Activated CD8-positive, alpha-beta memory T cell treated with anti-CD3 and anti-CD28 coated beads for 48 hours (primary cell): ENCODE results near the gene FRG2B.
"Not testable (repeated sequence)": the region's sequence is repeated elsewhere in the genome, so short reads cannot be mapped to it uniquely, and the experiment has no call there.

Source experiments
- DNase-seq, 3 experiments: peaks; one replicate each; pipeline ENCODE4 v3.0.0-alpha.2; 2020; ENCODE audit warnings: low read depth in 2 of 3, low spot score in 2 of 3

FRG2B gene

GRCh38 chr10:133626695-133627094 is at the start of gene FRG2B:
TSS of gene FRG2B (minus strand) at chr10:133626795. CDS start at chr10:133626742, 53 bp downstream.
- not testable (repeated sequence) for DNase-seq

GRCh38 chr10:133667446-133667845 is 40.9 kb upstream of the FRG2B start:
- DNase-seq: not testable (repeated sequence)

GRCh38 chr10:133663544-133664160 is 37.1 kb upstream of the FRG2B start:
- DNase-seq: not testable (repeated sequence)

GRCh38 chr10:133661122-133661521 is 34.5 kb upstream of the FRG2B start:
- DNase-seq: not testable (repeated sequence)

GRCh38 chr10:133660516-133660915 is 33.9 kb upstream of the FRG2B start:
- DNase-seq: not testable (repeated sequence)

GRCh38 chr10:133657276-133657675 is 30.7 kb upstream of the FRG2B start:
- not testable (repeated sequence) for DNase-seq

- not testable (repeated sequence) for DNase-seq
These were observed 22.4 kb upstream of the FRG2B start for GRCh38 chr10:133648872-133649455.

- not testable (repeated sequence) for DNase-seq
These were observed 20.6 kb upstream of the FRG2B start for GRCh38 chr10:133647075-133647748.

- not testable (repeated sequence) for DNase-seq
These were observed 11.2 kb upstream of the FRG2B start for GRCh38 chr10:133637846-133638235.

- not testable (repeated sequence) for DNase-seq
These were observed 10.7 kb upstream of the FRG2B start for GRCh38 chr10:133637202-133637845.

- not testable (repeated sequence) for DNase-seq
These were observed 4.2 kb upstream of the FRG2B start for GRCh38 chr10:133630723-133631249.

GRCh38 chr10:133622544-133622943 is 4.1 kb downstream of the FRG2B start:
- DNase-seq: not testable (repeated sequence)

GRCh38 chr10:133618851-133619250 is 7.7 kb downstream of the FRG2B start:
- no peak for DNase-seq

GRCh38 chr10:133617196-133617595 is 9.4 kb downstream of the FRG2B start:
- DNase-seq: no peak

GRCh38 chr10:133616371-133617130 is 10.0 kb downstream of the FRG2B start:
- no peak for DNase-seq

GRCh38 chr10:133614830-133615580 is 11.6 kb downstream of the FRG2B start:
- no peak for DNase-seq

GRCh38 chr10:133613699-133614098 is 12.9 kb downstream of the FRG2B start:
- DNase-seq: no peak

GRCh38 chr10:133611079-133611478 is 15.5 kb downstream of the FRG2B start:
- DNase-seq: no peak

GRCh38 chr10:133608855-133609254 is 17.7 kb downstream of the FRG2B start:
- no peak for DNase-seq

- DNase-seq: not testable (repeated sequence)
These were observed 23.2 kb downstream of the FRG2B start for GRCh38 chr10:133603434-133603833.
